ENCODE measurements around the gene MAML3.

MAML3 gene

GRCh38 chr4:140153718-140154571, at the start of gene MAML3:
Gene MAML3 (minus strand): TSS chr4:140154184. CDS start chr4:140153327, 857 bp downstream.
- DNase-seq (ENCODE audit: low spot score): peak; percentile 81

DNA sequence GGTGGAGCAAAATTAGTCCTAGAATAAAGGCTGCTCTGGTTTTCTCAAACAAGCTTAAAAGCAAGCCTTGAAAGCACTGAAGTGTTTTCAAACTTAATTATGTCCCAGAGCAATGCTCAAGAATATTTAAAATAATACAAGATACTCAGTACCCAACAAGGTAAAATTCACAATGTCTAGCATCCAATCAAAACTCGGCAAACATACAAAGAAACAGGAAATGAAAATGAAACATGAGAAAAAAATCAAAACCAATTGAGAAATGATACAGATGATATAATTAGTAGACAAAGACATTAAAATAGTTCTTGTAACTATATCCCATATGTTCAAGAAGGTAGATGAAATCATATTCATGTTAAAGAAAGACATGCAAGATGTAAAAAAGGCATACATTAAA, 45.0 kb upstream of the MAML3 start:
- DNase-seq (ENCODE audit: low spot score): no peak

DNA sequence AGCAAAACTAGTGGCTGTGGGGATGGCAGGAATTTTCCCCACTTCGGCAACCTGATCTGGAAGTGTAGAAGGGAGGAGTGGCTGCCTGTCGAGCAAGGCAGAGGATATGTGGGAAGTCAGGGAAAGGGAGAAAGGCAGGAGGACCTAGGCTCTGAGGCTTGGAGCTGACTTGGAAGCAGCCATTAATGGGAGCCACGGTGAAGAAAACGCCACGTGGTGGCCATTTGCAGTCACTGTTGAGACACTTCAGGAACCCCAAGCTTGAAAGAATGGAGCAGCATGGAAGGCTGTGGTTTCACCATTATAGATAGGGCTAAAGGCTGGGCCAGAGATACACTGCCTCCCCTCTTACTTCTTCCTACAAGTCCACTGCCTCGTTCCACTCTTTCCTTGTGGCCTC, 41.8 kb upstream of the MAML3 start:
- no peak for DNase-seq (ENCODE audit: low spot score)

GRCh38 chr4:140189805-140190204, 35.8 kb upstream of the MAML3 start:
- no peak for DNase-seq (ENCODE audit: low spot score)

DNA sequence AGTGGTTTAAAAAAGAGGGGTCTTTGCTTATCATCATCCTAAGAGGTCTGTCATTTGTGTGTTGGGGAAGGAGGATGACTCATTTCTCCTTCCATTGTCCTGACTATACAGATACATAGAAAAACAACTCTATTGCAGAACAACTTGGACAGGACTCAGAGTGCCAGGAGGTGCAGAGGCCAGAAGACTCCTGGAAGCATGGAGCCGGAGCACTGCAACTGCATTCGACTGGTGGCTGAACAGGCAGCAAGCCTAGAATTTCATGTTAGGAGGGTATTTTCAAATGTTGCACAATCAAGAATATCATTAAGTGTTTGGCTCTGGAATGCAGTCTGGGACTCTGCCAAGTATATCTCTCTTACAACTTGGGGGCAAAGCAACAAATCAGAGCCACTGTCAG, 35.0 kb upstream of the MAML3 start:
- no peak for DNase-seq (ENCODE audit: low spot score)

GRCh38 chr4:140187316-140187695, 33.3 kb upstream of the MAML3 start:
- DNase-seq (ENCODE audit: low spot score): no peak

GRCh38 chr4:140186651-140187315, 32.8 kb upstream of the MAML3 start:
- no peak for DNase-seq (ENCODE audit: low spot score)

- DNase-seq (ENCODE audit: low spot score): no peak
These were observed 32.1 kb upstream of the MAML3 start for GRCh38 chr4:140186082-140186438.

DNA sequence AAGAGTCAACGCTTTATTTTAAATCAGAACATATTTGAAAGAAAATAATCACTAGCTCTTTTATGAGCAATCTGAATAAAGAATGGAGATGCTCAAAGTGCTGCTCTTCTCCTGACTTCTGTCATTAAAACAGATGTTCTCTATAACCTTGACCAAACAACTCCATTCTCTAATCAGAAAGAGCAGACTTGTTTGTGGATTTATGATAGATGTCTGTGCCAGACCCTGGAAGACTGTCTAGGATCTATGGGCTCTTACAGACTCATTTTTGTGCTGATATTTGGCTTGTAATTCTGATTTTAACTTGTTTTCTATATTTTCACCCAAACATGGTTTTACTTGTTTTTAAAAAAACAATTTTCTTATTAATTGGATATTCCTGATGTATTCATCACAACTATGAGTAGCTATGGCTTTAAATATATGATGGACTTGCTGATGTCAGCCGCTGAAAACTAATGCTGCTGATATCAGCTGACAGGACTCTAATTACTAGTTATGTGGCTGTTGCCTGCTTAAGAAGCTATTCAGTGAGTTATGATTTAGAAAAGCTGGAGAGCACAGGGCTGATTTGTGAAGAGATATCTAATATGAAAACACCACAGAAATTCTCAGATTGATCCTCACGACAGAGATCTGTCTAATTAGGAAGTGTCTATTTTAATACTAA, 31.6 kb upstream of the MAML3 start:
- no peak for DNase-seq (ENCODE audit: low spot score)

DNA sequence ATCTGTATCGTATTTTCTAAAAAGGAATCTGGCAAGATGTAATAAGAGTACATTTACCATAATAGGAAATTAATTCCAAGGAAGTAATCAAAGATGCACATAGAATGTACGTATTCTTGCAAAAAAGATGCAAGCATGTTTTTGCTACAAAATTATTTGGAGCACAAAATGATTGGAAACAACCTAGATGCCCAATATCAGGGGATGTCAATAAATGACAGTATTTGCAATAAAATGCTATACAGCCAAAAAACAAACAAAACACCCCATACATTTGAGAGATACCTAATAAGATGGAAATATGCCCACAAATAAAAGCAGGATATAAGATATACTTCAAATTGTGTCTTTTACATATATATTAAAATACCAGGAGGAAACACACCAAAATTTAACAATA, 29.3 kb upstream of the MAML3 start:
- no peak for DNase-seq (ENCODE audit: low spot score)

- no peak for DNase-seq (ENCODE audit: low spot score)
These were observed 26.6 kb upstream of the MAML3 start for GRCh38 chr4:140180577-140180976.

DNA sequence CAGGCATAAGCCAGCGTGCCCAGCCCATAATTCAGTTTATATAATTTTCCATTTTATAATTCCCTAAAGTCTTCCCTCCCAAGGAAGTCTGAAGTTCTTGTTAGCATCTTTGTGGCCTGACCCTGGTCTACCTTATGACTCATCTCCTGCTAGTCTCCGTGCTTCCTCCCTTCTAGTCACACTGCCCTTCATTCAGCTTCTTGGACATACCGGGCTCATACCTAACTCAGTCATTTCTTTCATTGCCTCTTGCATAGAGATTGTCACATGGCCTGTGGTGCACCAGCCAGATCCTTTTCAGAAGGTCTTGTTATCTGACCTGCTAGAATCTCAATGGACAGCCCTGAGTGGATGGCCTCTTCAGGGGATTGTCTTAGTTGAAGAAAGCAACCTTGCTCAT, 22.8 kb upstream of the MAML3 start:
- no peak for DNase-seq (ENCODE audit: low spot score)

DNA sequence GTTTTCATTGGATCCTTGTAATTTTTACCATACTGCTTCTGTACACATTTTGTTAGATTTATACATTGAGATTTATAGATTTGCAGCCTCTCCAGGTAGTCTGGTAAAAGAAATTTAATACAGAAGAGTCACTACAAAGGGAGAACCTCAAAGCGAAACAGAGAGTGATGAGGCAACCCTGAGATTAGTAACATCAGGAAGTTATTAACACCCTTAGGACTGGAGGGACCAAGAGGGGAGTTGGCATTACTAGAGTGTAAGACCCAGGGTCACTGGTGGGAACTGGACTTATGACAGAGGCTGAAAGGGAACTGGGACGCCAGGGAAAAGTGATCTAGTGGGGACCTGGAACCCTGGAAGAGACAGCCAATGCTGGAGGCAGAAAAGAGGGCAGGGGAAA, 20.6 kb upstream of the MAML3 start:
- no peak for DNase-seq (ENCODE audit: low spot score)

GRCh38 chr4:140172960-140173359, 19.0 kb upstream of the MAML3 start:
- no peak for DNase-seq (ENCODE audit: low spot score)

DNA sequence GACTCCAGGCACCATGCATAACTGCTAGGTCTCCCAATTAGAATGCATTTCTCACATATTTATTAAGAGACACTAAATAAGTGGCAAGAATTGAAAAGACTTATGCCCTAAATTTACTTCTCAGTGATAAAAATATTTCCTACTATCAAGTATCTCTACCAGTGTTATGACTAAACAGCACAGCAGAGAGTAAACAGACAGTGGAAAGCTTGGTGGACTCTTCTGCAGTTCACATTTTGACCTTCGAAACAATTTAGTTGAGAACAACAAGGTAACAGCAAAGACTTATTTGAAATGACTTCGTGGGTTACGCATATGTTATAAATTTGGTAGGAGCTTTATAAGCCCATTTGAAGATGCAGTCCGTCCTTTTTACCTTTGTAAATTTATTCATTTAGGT, 16.3 kb upstream of the MAML3 start:
- DNase-seq (ENCODE audit: low spot score): no peak

- DNase-seq (ENCODE audit: low spot score): no peak
These were observed 15.0 kb upstream of the MAML3 start for GRCh38 chr4:140168936-140169335.

DNA sequence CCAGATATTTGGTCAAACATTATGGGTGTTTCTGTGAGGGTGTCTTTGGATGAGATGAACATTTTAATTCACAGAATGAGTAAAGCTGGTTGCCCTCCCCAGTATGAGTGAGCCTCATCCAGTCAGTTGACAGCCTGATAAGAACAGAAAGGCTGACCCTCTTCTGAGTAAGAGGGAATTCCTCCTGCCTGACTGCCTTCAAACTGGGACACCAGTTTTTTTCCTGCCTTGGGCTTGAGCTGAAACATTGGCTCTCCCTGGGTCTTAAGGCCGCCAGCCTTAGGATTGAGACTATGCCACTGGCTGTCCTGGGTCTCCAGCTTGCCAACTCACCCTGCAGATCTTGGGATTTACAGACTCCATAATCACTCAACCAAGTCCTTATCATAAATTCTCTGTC, 14.5 kb upstream of the MAML3 start:
- no peak for DNase-seq (ENCODE audit: low spot score)

GRCh38 chr4:140163029-140163810, 9.2 kb upstream of the MAML3 start:
- no peak for DNase-seq (ENCODE audit: low spot score)

- DNase-seq (ENCODE audit: low spot score): no peak
These were observed 8.6 kb upstream of the MAML3 start for GRCh38 chr4:140162596-140162995.

DNA sequence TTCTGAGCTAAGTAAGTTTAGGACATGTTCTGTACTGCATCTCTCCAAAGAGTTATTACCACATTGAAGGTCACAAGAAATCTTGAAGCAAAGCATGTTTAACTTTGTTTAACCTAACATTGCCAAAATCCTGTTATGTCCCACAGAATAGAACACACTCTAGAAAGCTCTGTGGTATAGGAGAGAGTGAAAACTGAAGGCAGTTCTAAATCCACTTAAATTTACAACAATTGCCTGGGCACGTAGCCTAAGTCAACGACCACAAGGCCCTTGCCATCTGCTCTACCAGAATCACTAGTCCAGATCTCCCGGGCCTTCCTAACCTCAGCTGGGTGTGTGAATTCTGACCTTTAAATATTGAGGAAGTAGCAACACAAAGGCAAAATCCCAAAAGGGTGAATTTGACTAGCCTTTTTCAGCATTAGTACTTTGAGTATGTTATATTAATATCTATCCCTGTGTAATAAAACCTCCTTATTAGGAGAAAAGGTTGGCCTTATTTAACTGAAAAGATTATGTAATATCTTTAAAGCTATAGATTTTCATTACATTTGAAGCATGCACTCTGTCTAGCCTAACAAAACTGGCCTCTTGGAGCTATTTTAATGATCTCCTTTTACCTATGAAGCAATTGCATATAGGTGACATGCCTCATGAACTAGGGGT, 4.5 kb upstream of the MAML3 start:
- DNase-seq (ENCODE audit: low spot score): no peak

DNA sequence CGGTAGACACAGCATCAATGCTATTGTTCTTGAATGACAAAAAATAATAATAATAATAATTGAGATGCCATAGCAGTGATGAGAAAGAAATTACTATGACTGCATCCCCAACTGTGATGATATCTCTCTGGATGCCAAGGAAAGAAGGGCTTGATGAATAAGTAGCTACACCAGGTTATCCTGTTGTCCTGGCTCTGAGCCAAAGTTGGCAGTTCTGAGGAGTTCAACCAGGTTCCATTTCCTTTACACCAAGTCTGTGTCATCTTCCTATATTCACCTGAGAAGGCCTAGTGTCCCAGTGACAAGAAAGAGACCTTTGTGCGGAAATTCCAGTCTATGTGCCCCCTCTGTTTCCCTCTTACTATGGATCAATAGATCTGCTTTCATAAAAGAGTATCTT, 3.4 kb upstream of the MAML3 start:
- DNase-seq (ENCODE audit: low spot score): no peak

Data from activated CD4-positive, alpha-beta T cell treated with anti-CD3 and anti-CD28 coated beads, Interleukin-2, Interleukin-4, amounts not matched to agents 100 ng/mL and 50 ng/mL, durations not matched to agents 16 hours and 8 hours (primary cell).